IgD-negative memory B cell (primary cell): ENCODE results near the gene OPA1. TPM values are rescaled to one million over a fixed set of nuclear protein-coding genes. Genes with fewer than 3 reads are reported as not detected.

Source experiments
- H3K27ac Mint-ChIP-seq, 3 donors: one replicate each; pipeline ENCODE4 v1.8.0; 2020 to 2022; ENCODE audit warnings: mild to moderate bottlenecking in 3 of 3, mixed read lengths in 3 of 3, moderate library complexity in 1 of 3
- H3K27me3 Mint-ChIP-seq: one replicate; pipeline ENCODE4 v1.8.0; 2021; ENCODE audit warnings: mixed read lengths
- H3K36me3 Mint-ChIP-seq: one replicate; pipeline ENCODE4 v1.8.0; 2020; ENCODE audit warnings: mild to moderate bottlenecking, mixed read lengths
- H3K4me1 Mint-ChIP-seq, 3 donors: one replicate each; pipeline ENCODE4 v1.8.0; 2020 to 2022; ENCODE audit warnings: mixed read lengths in 3 of 3, mild to moderate bottlenecking in 1 of 3
- H3K4me3 Mint-ChIP-seq, 4 donors: one replicate each; pipeline ENCODE4 v1.8.0; 2020 to 2022; ENCODE audit warnings: mild to moderate bottlenecking in 4 of 4, mixed read lengths in 4 of 4, moderate library complexity in 3 of 4
- H3K9me3 Mint-ChIP-seq, 3 donors: one replicate each; pipeline ENCODE4 v1.8.0; 2020 to 2021; ENCODE audit warnings: mixed read lengths in 3 of 3, mild to moderate bottlenecking in 1 of 3
- polyA plus RNA-seq: library from polyadenylated mRNA; unstranded; fragments of 300-500 nt; fragmentation: Illumina TruSeq; gene quantifications from one replicate; pipeline ENCODE4 v1.2.3, GENCODE V29; 2021

Gene OPA1
- polyA plus RNA-seq, 1 donor from 2014 or later, result 22.0 TPM

DNA sequence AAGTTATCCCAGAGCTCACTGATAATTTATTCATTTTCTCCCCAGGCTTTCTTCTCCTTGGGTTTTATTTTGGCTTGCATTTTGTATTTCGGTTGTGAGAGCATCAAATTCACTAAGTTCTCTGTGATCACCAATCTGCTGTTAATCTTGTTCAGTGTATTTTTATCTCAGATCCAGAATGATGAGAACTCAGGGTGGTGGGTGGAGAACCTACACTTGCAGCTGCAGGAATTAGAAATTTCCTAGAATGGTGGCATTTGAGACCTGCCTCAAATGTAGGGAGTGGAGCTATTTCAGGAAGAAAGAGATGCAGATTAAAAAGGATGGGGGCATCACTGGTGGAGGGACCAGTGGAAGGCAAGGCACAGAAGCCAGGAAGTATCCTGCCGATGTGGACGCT lies 129.6 kb downstream of the OPA1 start:
- peaks cover 0 to 1% (median under 1%) of the 10 kb centered on the region in 3 donors for H3K4me1 Mint-ChIP-seq
- no peak overlapping the region for H3K4me3 Mint-ChIP-seq
- H3K27me3 Mint-ChIP-seq, result peaks cover 3% of the 10 kb centered on the region
- no peaks in the 10 kb centered on the region for H3K36me3 Mint-ChIP-seq
- H3K27ac Mint-ChIP-seq, result no peak overlapping the region
- H3K9me3 Mint-ChIP-seq, result peaks cover 0 to 2% (median 0%) of the 10 kb centered on the region in 3 donors

DNA sequence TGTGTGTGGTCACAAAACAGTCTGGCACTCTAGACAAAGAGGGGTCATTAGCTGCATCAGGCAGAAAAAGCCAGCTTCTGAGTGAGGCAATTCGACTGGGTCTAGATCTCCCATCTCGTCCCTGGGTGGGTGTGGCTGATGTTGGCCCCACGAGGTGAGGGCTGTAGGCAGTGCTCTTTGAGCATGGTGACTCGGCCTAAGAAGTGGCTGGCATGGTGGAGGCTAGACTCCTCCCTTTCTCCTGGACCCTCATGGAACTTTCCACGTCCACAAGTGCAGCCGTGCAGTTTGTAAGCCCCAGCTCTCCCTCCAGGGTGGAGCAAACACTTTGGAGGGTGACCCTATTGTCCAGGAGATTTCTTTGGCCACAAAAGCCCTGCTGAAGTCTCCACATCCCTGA lies 134.1 kb downstream of the OPA1 start:
- no peak overlapping the region for H3K27ac Mint-ChIP-seq
- H3K27me3 Mint-ChIP-seq, result peaks cover 7% of the 10 kb centered on the region
- H3K4me1 Mint-ChIP-seq, result peaks cover 5 to 11% (median 8%) of the 10 kb centered on the region in 3 donors
- no peaks in the 10 kb centered on the region for H3K9me3 Mint-ChIP-seq
- H3K36me3 Mint-ChIP-seq, result no peaks in the 10 kb centered on the region
- no peak overlapping the region for H3K4me3 Mint-ChIP-seq

GRCh38 chr3:193728429-193729087 lies 135.6 kb downstream of the OPA1 start:
- Mint-ChIP-seq H3K9me3 (no peaks in the 10 kb centered on the region), H3K4me1 (peaks cover 5 to 11% (median 8%) of the 10 kb centered on the region in 3 donors), H3K36me3 (no peaks in the 10 kb centered on the region), H3K27ac (no peak overlapping the region), H3K27me3 (peaks cover 4% of the 10 kb centered on the region), H3K4me3 (peak overlapping the region in 1 of 4 donors; percentile 35)

DNA sequence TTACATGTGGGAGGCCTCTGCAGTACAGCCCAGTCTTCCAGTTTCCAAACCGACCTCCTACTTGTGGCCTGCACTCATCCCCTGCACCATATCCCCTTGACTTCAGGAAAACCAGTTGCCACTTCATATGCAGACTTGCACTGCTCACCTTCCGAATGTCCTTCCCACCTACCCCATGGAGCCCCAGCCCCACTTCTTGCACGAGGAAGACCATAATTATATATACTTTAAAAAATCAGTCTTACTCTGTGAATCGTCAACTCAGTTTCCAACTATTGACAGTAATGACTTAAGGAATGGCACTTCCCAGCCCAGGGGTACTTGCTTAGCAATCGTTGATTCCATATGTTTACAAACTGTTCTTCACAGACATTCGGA lies 136.1 kb downstream of the OPA1 start:
- no peaks in the 10 kb centered on the region for H3K9me3 Mint-ChIP-seq

GRCh38 chr3:193729601-193730000 lies 136.6 kb downstream of the OPA1 start:
- H3K4me3 Mint-ChIP-seq, result no peak overlapping the region

More for the DNA sequence above, 136.1 kb downstream of the OPA1 start:
- peak overlapping the region in 1 of 4 donors; percentile 35 for H3K4me3 Mint-ChIP-seq
- H3K27me3 Mint-ChIP-seq, result peaks cover 4% of the 10 kb centered on the region
- no peaks in the 10 kb centered on the region for H3K36me3 Mint-ChIP-seq
- H3K4me1 Mint-ChIP-seq, result peaks cover 5 to 11% (median 8%) of the 10 kb centered on the region in 3 donors
- H3K27ac Mint-ChIP-seq, result no peak overlapping the region

DNA sequence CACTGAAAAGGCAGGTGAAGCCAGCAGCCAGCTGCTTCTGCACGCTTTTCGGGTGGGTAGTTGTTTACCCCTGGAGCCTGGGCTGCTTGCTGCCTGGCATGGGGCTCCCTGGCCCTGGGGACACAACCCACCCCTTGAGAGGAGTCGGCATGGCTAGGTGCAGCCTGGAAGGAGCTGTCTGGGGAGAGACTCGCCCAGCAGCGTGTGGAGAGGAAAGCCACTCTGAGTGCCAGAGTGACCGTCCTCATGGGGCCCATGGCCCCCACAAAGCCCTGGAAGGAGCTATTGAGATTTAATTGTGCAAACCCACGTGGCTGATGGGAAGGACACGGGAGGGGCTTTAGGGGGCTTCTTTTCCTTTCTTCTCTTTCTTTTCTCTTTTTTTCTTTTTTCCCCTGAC lies 137.5 kb downstream of the OPA1 start:
- Mint-ChIP-seq H3K27me3 (peaks cover 4% of the 10 kb centered on the region), H3K9me3 (no peaks in the 10 kb centered on the region), H3K4me1 (peaks cover 5 to 11% (median 8%) of the 10 kb centered on the region in 3 donors), H3K36me3 (no peaks in the 10 kb centered on the region), H3K27ac (peak overlapping the region in 1 of 3 donors; percentile 31), H3K4me3 (no peak overlapping the region)

More at GRCh38 chr3:193729601-193730000, 136.6 kb downstream of the OPA1 start:
- H3K36me3 Mint-ChIP-seq, result no peaks in the 10 kb centered on the region
- H3K4me1 Mint-ChIP-seq, result peaks cover 5 to 11% (median 8%) of the 10 kb centered on the region in 3 donors
- H3K27me3 Mint-ChIP-seq, result peaks cover 4% of the 10 kb centered on the region
- H3K27ac Mint-ChIP-seq, result no peak overlapping the region
- H3K9me3 Mint-ChIP-seq, result no peaks in the 10 kb centered on the region

DNA sequence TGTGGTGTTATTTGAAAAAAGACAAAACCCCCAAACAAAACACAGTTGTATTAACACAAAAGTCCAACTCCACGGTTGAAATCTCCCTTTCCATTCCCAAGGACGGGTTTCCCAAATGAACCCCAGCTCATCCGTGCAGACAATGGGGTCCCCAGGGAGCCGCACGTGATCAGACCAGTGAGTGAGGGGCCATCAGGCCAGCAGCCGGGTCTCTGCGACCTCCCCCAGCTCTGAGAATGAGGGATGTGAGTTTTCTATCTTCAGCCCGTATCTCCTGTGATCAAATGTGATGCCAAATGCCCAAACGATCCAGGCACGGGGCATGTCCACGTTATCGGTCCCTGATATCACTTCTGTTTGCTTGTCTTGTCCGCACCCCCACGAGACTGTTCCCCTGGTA lies 138.0 kb downstream of the OPA1 start:
- H3K36me3 Mint-ChIP-seq, result no peaks in the 10 kb centered on the region
- peaks cover 5 to 11% (median 8%) of the 10 kb centered on the region in 3 donors for H3K4me1 Mint-ChIP-seq
- H3K27ac Mint-ChIP-seq, result peak overlapping the region in 1 of 3 donors; percentile 35
- H3K27me3 Mint-ChIP-seq, result peaks cover 4% of the 10 kb centered on the region
- H3K4me3 Mint-ChIP-seq, result no peak overlapping the region
- no peaks in the 10 kb centered on the region for H3K9me3 Mint-ChIP-seq

- H3K27ac Mint-ChIP-seq, result no peak overlapping the region
- H3K4me3 Mint-ChIP-seq, result no peak overlapping the region
- H3K27me3 Mint-ChIP-seq, result peaks cover 4% of the 10 kb centered on the region
- H3K4me1 Mint-ChIP-seq, result peaks cover 5 to 11% (median 8%) of the 10 kb centered on the region in 3 donors
- no peaks in the 10 kb centered on the region for H3K9me3 Mint-ChIP-seq
- no peaks in the 10 kb centered on the region for H3K36me3 Mint-ChIP-seq
Measured at GRCh38 chr3:193731656-193732055, 138.6 kb downstream of the OPA1 start.

DNA sequence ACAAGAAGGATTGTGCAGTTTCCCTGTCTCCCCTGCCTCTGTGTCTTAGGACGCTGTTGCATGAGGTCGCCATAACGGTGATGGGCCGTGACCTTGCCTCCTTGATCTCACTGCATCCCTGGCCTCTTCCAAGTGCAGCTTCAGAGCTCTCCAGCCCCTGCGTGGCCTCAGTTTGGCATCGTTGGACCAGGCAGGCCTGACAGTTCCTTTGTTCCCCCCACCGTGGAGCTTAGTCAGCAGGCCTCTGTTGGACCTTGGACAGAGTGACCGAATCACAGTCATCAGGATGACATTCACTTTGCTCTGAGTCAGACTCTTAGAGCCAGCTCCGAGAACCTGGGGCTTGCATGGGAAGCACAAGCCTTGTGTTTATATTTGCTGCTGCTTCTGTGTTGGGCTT lies 139.4 kb downstream of the OPA1 start:
- no peaks in the 10 kb centered on the region for H3K36me3 Mint-ChIP-seq
- peaks cover 4% of the 10 kb centered on the region for H3K27me3 Mint-ChIP-seq
- H3K4me3 Mint-ChIP-seq, result no peak overlapping the region
- no peak overlapping the region for H3K27ac Mint-ChIP-seq
- H3K9me3 Mint-ChIP-seq, result no peaks in the 10 kb centered on the region
- peaks cover 5 to 11% (median 8%) of the 10 kb centered on the region in 3 donors for H3K4me1 Mint-ChIP-seq

- H3K27me3 Mint-ChIP-seq, result peaks cover 4% of the 10 kb centered on the region
- H3K4me3 Mint-ChIP-seq, result no peak overlapping the region
- H3K9me3 Mint-ChIP-seq, result no peaks in the 10 kb centered on the region
- H3K36me3 Mint-ChIP-seq, result no peaks in the 10 kb centered on the region
- peaks cover 5 to 11% (median 6%) of the 10 kb centered on the region in 3 donors for H3K4me1 Mint-ChIP-seq
- H3K27ac Mint-ChIP-seq, result no peak overlapping the region
Measured at GRCh38 chr3:193732827-193733226, 139.8 kb downstream of the OPA1 start.

DNA sequence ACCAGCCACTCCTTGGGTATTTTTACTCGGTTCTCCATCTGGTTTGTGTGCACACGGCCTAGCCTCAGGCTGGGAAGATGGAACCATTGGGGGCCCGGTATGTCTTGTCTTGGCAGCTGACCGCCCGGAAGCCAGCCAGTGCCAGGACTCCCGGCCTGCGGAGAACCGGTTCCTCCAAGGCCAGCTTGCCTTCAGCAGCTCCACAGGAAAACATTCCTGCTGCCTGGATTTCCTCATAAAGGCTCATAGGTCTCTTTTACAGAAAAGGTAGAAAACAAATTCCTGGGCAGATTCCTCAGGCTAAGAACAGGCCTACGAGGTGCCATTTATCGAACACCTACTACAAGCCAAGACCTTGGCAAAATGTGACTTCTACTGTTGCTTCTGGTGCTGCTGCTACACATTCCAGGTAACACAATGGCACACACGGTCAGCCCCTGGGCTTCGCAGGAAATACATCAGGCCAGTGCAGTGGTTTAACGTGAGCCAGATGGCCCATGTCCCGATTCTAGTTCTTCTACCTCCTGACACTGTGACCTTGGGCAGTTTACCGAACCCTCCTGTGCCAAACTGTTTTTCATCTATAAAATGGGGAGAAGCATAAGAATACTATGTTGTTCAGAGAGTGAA lies 141.8 kb downstream of the OPA1 start:
- H3K27me3 Mint-ChIP-seq, result peaks cover under 1% of the 10 kb centered on the region
- no peaks in the 10 kb centered on the region for H3K36me3 Mint-ChIP-seq
- H3K4me1 Mint-ChIP-seq, result peaks cover 0 to 2% (median 2%) of the 10 kb centered on the region in 3 donors
- no peak overlapping the region for H3K4me3 Mint-ChIP-seq
- H3K27ac Mint-ChIP-seq, result no peak overlapping the region
- no peaks in the 10 kb centered on the region for H3K9me3 Mint-ChIP-seq

- H3K27ac Mint-ChIP-seq, result no peak overlapping the region
- peaks cover 2% of the 10 kb centered on the region for H3K27me3 Mint-ChIP-seq
- H3K4me3 Mint-ChIP-seq, result no peak overlapping the region
- no peaks in the 10 kb centered on the region for H3K9me3 Mint-ChIP-seq
- H3K4me1 Mint-ChIP-seq, result peaks cover 0 to 2% (median under 1%) of the 10 kb centered on the region in 3 donors
- no peaks in the 10 kb centered on the region for H3K36me3 Mint-ChIP-seq
Measured at GRCh38 chr3:193735850-193736249, 142.8 kb downstream of the OPA1 start.

- Mint-ChIP-seq H3K27ac (peak overlapping the region in 1 of 3 donors; percentile 36), H3K4me1 (peaks cover 0 to 2% (median 0%) of the 10 kb centered on the region in 3 donors), H3K4me3 (no peak overlapping the region)
Measured at GRCh38 chr3:193736616-193737015, 143.6 kb downstream of the OPA1 start.

DNA sequence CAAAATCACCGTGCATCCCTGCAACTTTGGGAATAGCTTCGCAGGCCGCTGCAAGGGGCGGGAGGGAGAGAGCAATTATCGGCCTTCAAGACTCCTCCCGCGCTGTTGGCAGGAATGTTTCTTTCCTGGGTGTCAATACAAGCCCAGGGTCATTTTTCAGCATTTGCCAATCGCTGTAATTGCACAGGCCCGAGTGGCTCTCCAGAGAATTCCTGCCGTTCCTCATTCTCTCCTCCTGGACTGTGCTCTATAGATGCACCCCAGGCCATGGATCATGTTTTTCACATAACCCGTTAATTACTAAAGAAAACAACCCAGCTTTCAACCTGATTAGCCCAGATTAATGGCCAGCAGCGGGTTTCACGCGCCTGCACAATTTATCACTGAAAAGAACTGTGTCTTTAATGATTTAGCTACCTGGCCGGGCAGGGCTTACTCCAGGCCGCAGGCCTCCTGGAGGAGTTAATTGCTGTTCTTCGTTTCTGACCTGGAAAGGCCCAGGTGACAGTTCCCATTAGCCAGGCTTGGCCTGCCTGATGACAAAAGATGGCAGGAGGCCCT lies 144.3 kb downstream of the OPA1 start:
- Mint-ChIP-seq H3K4me1 (peaks cover under 1 to 4% (median under 1%) of the 10 kb centered on the region in 3 donors), H3K9me3 (no peaks in the 10 kb centered on the region), H3K4me3 (no peak overlapping the region), H3K27ac (peak overlapping the region in 1 of 3 donors; percentile 36), H3K27me3 (peaks cover 2% of the 10 kb centered on the region), H3K36me3 (no peaks in the 10 kb centered on the region)

More at GRCh38 chr3:193736616-193737015, 143.6 kb downstream of the OPA1 start:
- Mint-ChIP-seq H3K27me3 (peaks cover 2% of the 10 kb centered on the region), H3K36me3 (no peaks in the 10 kb centered on the region), H3K9me3 (no peaks in the 10 kb centered on the region)

DNA sequence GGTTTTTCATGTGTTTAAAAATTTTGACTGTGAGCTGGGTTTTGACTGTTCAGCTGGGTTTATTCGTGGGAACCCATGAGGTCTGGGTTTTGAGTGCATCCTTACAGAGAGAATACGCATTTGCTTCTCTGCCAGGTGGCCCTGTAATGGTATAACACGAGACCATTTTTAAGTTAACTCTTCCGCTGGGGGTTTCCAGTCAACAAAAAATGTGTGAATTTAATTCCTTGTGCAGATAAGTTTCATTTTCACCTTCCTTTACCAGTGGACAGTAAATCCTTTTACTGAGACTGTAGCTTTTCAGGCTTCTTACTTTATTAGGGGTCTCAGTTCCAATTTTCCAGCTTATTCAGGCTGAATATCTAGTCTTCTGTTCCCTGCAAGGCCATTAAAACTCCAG lies 149.6 kb downstream of the OPA1 start:
- H3K9me3 Mint-ChIP-seq, result no peaks in the 10 kb centered on the region
- H3K36me3 Mint-ChIP-seq, result peaks cover 1% of the 10 kb centered on the region
- H3K27ac Mint-ChIP-seq, result peak overlapping the region; percentile 80 to 91 (median 84)
- H3K4me3 Mint-ChIP-seq, result peak overlapping the region in 3 of 4 donors; percentile 6 to 79 (median 27)
- peaks cover 14 to 21% (median 19%) of the 10 kb centered on the region in 3 donors for H3K4me1 Mint-ChIP-seq
- H3K27me3 Mint-ChIP-seq, result peaks cover 2% of the 10 kb centered on the region
